ENCODE measurements around the gene LAMC2. TPM values are rescaled to one million over a fixed set of nuclear protein-coding genes. Genes with fewer than 3 reads are reported as not detected.

The LAMC2 gene
- total and polyA plus RNA-seq, 2 of the 13 experiments (the other 11 are each of a cell fraction or from before 2014, with no cell fraction given), result 0.03 TPM; not detected in 1

GRCh38 chr1:183161391-183161790, 24.7 kb upstream of the LAMC2 start:
- FAIRE-seq (no peak), ATAC-seq (no peak), DNase-seq (ENCODE audit: low spot score) (no peak)
- WGBS (ENCODE audit: low lambda C conversion rate), result under 1% methylated on average over 3 of the region's 3 CpGs
- POLR2A ChIA-PET, result no interaction called here
- no peak for TF ChIP-seq ZNF704 (CRISPR knock-in tag; IDR thresholded peaks at IDR 0.05; ENCODE audit: borderline replicate concordance)
- TF ChIP-seq WIZ (CRISPR knock-in tag; IDR thresholded peaks at IDR 0.05), result no peak
- TF ChIP-seq ARNT (IDR thresholded peaks at IDR 0.05), result no peak
- no peak for TF ChIP-seq GMEB1 (CRISPR knock-in tag; IDR thresholded peaks at IDR 0.05; ENCODE audit: borderline replicate concordance)
- no peak for TF ChIP-seq ZBTB20 (CRISPR knock-in tag; IDR thresholded peaks at IDR 0.05; ENCODE audit: borderline replicate concordance, low read depth)
- no peak for TF ChIP-seq PRDM4 (CRISPR knock-in tag; IDR thresholded peaks at IDR 0.05; ENCODE audit: borderline replicate concordance)
- TF ChIP-seq NCOR1 (IDR thresholded peaks at IDR 0.05; ENCODE audit: borderline replicate concordance, low read length), result no peak
- no peak for TF ChIP-seq ZNF629 (CRISPR knock-in tag; conservative IDR thresholded peaks at IDR 0.05)
- TF ChIP-seq ZNF33B (CRISPR knock-in tag; IDR thresholded peaks at IDR 0.05), result no peak
- no peak for TF ChIP-seq POLR2G (IDR thresholded peaks at IDR 0.05; ENCODE audit: low read depth, low read length)
- TF ChIP-seq TEF (CRISPR knock-in tag; IDR thresholded peaks at IDR 0.05), result no peak
- Histone ChIP-seq H4K20me1 (ENCODE audit: insufficient read depth, low read length) (no peaks in the 10 kb centered on the region), H3K4me3 (replicated peaks in 1 of 3; ENCODE audit: insufficient read depth in 1 of 3, low read depth in 2 of 3, low read length in 3 of 3) (no peak overlapping the region), H3K27ac (ENCODE audit: extremely low read length, insufficient read depth, low read length) (no peak overlapping the region), H3K9ac (ENCODE audit: insufficient read depth, low read depth, low read length) (no peak overlapping the region), H3K4me2 (ENCODE audit: low read depth, low read length) (no peak overlapping the region), H3K27me3 (ENCODE audit: control insufficient read depth in 1 of 2, insufficient read depth in 2 of 2, low read length in 2 of 2) (no peaks in the 10 kb centered on the region), H3K9me3 (ENCODE audit: low read length) (no peaks in the 10 kb centered on the region), H3K36me3 (replicated peaks in 1 of 2; ENCODE audit: control insufficient read depth in 1 of 2, insufficient read depth in 2 of 2, low read length in 2 of 2) (no peaks in the 10 kb centered on the region), H3K4me1 (ENCODE audit: insufficient read depth, low read length) (no peaks in the 10 kb centered on the region), H2AFZ (ENCODE audit: low read length) (no peak overlapping the region), H3K79me2 (ENCODE audit: insufficient read depth, low read length) (no peaks in the 10 kb centered on the region)
- BruUV-seq (replicated peaks), result no TSS peak
- CTCF ChIA-PET (ENCODE audit: low intra/inter-chr PET ratio, low total read pairs), result no interaction called here
- in situ Hi-C loops (cut with HindIII; ENCODE audit: extremely low pct_ligation_motif_present, low pct_unique_long_range_greater_than_20kb), result no loop called here
- intact Hi-C loops (cut with micrococcal nuclease; ENCODE audit: unreplicated experiment), result no loop called here
